ENCODE measurements around the gene EYA2.
"Not testable (repeated sequence)": the region's sequence is repeated elsewhere in the genome, so short reads cannot be mapped to it uniquely, and the experiment has no call there.

The EYA2 gene

DNA sequence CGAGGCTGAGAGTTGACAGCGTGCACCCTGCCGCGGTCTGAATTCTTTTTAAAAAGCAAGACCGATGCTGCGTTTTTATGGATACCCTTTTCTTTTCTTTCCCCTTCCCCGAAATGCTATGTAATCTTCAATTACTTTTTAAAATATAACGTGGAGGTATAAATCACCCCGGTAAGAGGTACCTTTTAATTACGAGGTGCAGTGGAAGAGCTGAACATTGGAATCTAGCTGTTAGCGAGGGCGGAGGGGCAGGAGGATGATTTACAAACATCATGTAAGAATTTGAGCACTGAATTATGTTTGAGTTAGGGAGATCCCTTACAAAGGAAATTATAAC lies 1.2 kb downstream of the EYA2 start:
- no peak for DNase-seq

DNA sequence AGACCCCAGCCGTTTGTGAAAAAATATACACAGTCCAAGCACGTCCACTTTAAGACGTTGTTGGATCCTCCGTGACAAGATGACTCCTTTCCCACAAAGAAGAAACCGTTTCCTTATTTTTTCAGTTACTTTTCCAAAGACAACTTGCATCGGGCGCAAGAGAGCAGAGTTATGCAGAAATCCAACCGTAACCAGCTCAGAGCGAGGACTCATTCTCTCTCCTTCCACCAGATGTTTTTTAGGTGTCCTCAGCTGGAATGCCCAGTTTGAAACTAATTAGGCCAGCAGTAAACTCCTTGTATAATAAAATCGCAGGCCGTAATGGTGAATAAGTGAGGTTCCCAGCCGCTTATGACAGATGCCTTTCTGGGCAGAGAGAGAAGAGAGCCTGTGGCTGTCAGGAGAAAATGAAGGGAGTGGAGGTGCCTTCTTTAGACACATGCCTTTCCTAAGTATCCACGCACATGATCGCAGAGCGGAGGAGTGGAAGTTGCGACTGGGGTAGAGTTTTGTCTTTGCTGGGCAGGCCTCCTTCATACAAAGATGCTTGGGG lies 2.8 kb downstream of the EYA2 start:
- DNase-seq = no peak

- no peak for DNase-seq
Measured at GRCh38 chr20:46898423-46898822, 3.8 kb downstream of the EYA2 start.

- no peak for DNase-seq
Measured at GRCh38 chr20:46899621-46900020, 5.0 kb downstream of the EYA2 start.

- DNase-seq = no peak
Measured at GRCh38 chr20:46900086-46900485, 5.4 kb downstream of the EYA2 start.

GRCh38 chr20:46900826-46901225 lies 6.2 kb downstream of the EYA2 start:
- no peak for DNase-seq

- no peak for DNase-seq
Measured at GRCh38 chr20:46901638-46902037, 7.0 kb downstream of the EYA2 start.

DNA sequence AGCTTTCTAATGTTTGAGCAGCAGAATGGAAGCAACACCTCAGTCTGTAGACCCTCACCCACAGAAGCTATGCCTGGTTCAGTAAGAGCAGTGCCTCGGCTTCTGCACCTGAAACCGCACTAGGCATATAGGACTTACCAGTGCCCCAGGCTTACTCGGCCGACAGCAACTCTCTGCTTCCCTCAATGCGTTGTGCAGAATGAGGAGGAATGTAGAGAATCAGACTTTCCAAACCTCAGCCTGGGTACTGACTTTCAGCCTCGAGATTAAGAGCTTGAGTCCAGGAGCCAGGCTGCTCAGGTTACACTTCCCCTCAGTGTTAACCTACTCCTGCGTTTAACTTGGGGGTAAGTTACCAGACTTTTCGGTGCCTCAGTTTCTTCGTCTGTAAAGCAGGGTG lies 8.6 kb downstream of the EYA2 start:
- DNase-seq = no peak

DNA sequence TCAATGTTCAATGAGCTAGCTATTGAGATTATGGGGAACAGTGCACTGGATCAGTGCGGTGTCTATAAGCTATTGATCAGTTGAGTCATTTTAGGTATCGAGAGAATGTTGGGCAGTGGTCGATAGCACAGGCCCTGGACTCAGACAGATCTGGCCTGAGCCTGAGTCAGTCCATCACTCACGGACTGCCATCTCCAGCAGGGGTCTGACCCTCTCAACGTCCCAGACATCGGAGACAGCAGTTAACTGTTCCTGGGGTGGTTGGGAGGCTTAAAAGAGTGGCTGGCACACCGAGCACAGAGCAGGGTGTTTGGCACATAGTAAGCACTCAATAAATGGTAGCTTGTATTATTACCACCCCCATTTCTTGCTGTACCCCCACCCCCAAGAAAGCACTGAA lies 9.3 kb downstream of the EYA2 start:
- no peak for DNase-seq

DNA sequence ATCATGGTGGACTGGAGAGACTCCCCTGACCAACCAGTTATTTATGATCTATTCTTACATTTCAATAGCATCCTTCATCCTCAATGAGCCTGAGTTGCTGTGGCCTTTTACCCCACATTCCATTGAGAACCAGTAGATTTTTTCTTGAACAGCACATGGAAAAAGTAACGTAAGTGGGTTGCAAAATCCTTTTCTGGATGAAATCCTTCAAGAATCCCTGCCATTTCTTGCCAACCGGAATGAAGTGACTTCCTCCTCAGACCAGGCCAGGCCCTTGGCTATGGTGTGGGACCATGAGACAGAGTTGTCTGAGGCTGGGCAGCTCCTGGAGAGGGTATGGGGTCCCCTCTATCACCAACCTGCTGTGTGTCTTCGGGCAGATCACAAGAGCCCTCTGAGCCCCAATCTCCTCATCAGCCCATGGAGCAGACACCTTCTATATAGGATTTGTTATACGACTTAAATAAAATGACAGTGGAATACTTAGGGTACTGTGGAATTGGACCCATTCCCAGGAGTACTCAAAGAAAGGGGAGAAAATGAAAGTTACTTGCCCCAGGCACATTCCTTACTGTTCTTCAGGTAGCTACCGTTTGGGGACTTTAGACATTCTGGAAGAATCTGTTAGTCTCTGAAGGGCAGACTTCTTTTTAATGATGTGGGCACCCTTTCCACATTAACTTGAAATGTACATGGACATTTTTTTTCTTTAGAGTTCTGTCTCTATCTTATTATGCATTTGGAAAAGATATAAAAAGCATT lies 10.9 kb downstream of the EYA2 start:
- no peak for DNase-seq

DNA sequence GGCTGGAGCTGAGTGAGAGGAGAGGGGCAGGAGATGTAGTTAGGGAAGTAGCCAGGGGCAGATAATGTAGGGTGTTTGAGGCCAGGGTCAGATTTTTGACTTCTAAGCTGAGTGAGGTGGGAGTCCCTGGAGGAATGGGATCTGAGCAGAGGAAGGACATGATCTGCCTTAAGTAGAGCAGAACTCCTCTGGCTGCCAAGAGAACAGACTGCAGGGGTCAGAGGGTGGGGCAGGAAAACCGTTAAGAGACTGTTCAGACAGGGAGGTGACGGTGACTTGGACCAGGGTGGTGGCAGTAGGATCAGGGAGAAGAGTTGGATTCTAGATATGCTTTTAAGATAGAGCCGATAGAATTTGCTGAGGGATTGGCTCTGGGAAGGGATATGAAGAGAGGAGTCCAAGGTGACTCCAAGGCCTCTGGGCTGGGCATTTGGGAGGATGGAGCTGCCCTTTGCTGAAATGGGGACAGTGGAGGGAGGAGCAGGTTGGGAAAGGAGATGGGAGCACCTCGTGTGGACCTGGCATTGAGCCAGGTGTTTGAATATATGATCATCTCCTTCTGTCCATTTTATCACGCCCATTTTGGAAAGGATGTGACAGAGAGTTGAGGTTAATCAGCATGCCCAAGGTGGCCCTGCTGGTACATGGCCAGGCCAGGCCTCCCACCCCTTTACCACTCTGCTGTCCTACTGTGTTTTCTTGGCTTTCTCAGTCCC lies 18.8 kb downstream of the EYA2 start:
- DNase-seq = peak; percentile 19

- DNase-seq = no peak
Measured at GRCh38 chr20:46914789-46915379, 20.2 kb downstream of the EYA2 start.

- no peak for DNase-seq
Measured at GRCh38 chr20:46915575-46916257, 21.1 kb downstream of the EYA2 start.

- no peak for DNase-seq
Measured at GRCh38 chr20:46916258-46916603, 21.6 kb downstream of the EYA2 start.

DNA sequence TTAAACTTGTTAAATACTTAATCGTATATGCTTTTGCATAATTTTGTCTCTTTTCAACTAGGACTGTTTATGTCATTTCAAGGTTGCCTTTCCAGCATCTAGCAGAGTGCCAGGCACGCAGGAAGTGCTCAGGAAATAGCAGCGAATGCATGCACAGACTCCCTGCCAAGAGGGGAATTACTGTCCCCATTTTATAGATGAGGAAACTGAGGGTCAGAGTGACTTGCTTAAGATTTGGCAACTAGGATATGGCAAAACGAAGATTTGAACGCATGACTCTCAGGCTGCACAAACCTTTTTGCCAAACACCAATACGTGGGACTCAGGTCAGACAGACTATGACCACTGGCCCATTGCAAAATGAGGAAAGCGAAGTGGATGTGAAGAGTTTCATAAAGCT lies 22.5 kb downstream of the EYA2 start:
- no peak for DNase-seq

GRCh38 chr20:46920114-46920513 lies 25.5 kb downstream of the EYA2 start:
- DNase-seq = no peak

GRCh38 chr20:46922841-46923240 lies 28.2 kb downstream of the EYA2 start:
- not testable (repeated sequence) for DNase-seq

DNA sequence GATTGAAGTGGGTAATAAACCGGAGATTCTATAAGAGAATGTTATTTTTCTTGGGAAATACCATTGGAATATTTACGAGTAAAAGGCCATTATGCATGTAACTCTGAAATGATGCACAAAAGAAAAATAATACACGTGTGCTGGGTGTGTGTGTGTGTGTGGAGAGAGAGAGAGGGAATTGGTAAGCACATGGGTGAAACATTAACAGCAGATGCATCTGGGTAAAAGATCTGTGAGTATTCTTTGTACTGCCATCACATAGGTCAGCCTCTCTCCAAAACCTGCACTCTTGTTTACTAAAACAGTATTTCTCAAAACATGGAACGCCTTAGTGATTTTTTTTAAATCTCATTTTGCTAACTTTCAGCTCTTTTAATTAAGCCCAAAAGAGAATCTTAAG lies 28.9 kb downstream of the EYA2 start:
- DNase-seq = peak; percentile 29

DNA sequence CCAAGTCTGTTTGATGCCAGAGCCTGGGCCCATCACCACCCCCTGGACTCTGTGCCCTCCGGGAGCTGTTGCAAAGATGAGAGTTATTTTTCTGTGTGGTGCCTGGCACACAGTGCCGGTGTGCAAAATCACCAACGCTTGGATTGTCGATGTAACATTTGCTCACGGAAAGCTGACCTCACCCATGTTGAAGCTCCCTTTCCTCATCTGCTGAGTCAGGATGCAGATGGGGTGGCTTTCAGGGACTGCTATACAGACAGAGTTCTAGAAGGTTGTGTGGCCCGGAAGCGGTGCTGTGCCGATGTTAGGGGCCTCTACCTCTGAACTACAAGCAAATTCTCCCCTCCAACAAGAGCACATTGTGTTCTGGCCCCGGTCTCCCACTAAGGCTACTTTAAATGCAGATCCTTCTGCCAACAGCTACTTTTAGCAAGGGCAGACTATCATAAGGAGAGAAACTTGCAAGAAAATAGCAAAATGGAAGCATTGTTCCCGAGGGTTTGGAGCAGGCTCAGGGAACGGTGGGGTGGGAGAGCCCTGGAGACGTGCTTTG lies 34.0 kb downstream of the EYA2 start:
- DNase-seq = no peak

DNA sequence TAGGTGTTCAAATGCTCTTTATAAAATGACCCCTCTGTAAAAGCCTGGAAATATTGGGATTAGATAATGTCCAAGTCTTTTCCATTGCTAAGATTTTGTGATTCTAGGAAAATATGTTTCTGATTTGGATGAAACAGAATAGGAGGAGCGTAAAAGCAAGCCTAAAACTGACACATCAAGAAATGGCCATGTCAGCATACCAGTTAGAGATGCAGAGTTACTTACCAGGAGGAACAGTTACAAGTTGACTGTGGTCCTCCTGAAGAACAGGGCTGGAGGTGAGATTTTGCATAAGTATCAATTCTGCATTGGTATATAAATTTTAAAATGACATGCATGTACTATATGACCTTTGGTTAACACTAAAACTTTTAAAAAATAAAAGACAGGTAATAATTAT lies 35.3 kb downstream of the EYA2 start:
- no peak for DNase-seq

GRCh38 chr20:46930640-46931339 lies 36.1 kb downstream of the EYA2 start:
- no peak for DNase-seq

DNA sequence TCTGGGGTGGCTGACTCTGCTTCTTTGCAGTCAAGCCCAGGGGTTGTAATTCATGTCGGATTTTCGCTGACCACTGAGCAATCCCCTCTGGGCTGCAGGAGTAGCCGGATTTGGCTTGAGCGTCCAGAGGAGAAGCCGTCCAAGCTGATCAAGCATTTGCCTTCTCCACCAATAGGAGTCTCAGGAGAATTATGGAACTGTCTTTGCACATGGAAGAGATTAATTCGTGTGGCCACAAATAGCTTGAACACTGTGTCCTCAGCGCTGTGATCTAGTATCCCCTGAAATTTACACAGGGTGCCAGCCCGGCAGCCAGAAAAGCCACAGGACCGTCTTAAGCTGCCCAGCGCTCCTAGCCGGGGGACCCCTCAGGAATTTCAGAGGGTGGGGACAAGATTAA lies 37.1 kb downstream of the EYA2 start:
- no peak for DNase-seq

DNA sequence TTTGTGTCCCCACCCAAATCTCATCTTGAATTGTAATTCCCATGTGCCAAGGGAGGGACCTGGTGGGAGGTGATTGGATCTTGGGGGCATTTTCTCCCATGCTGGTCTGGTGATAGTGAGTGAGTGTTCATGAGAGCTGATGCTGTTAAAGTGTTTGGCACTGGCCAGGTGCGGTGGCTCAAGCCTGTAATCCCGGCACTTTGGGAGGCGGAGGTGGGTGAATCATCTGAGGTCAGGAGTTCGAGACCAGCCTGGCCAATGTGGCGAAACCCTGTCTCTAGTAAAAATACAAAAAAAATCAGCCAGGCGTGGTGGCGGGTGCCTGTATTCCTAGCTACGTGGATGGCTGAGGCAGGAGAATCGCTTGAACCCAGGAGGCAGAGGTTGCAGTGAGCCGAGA lies 37.8 kb downstream of the EYA2 start:
- not testable (repeated sequence) for DNase-seq

Measured in DMS53 (cell line).